T-helper 1 cell treated with Interleukin-12 subunit alpha and Interleukin-12 subunit beta and Interleukin-4 antibody, amounts not matched to agents 30 μg/mL and 1 μg/mL, for 36 hours (primary cell): ENCODE data around the gene MTHFD1L.

ENCODE experiments used
- H3K27ac Mint-ChIP-seq: one replicate; pipeline ENCODE4 v1.8.0; 2021; ENCODE audit warnings: mild to moderate bottlenecking, mixed read lengths
- H3K27me3 Mint-ChIP-seq: one replicate; pipeline ENCODE4 v1.8.0; 2021; ENCODE audit warnings: low read depth, mixed read lengths
- H3K36me3 Mint-ChIP-seq: one replicate; pipeline ENCODE4 v1.8.0; 2021; ENCODE audit warnings: low read depth, mixed read lengths
- H3K4me1 Mint-ChIP-seq: one replicate; pipeline ENCODE4 v1.8.0; 2021; ENCODE audit warnings: low read depth, mixed read lengths
- H3K4me3 Mint-ChIP-seq: one replicate; pipeline ENCODE4 v1.8.0; 2021; ENCODE audit warnings: mild to moderate bottlenecking, moderate library complexity, mixed read lengths
- H3K9me3 Mint-ChIP-seq: one replicate; pipeline ENCODE4 v1.8.0; 2021; ENCODE audit warnings: mixed read lengths

Gene MTHFD1L

DNA sequence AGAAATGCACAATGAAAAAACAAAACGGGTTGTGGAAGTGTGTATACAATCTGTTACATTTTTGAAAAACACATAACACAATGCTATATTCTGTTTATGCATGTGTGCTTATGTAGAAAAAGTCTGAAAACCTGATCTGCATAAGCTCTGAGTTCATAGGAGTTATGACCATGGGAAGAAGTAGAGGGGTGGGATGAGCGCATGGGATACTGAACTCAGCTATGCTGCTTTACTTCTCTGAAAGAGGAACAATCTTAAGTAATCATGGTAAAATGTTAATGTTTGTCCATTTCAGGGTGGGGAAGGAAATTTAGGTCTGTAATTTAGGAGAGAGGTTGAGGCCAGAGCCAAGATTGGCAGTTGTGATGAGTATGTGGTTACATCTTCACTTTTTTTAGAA, 126.8 kb downstream of the MTHFD1L start:
- H3K27me3 Mint-ChIP-seq = no peaks in the 10 kb centered on the region
- H3K4me1 Mint-ChIP-seq = peaks cover 18% of the 10 kb centered on the region
- H3K4me3 Mint-ChIP-seq = no peak overlapping the region
- H3K9me3 Mint-ChIP-seq = peaks cover 9% of the 10 kb centered on the region
- no peak overlapping the region for H3K27ac Mint-ChIP-seq
- peaks cover 26% of the 10 kb centered on the region for H3K36me3 Mint-ChIP-seq

DNA sequence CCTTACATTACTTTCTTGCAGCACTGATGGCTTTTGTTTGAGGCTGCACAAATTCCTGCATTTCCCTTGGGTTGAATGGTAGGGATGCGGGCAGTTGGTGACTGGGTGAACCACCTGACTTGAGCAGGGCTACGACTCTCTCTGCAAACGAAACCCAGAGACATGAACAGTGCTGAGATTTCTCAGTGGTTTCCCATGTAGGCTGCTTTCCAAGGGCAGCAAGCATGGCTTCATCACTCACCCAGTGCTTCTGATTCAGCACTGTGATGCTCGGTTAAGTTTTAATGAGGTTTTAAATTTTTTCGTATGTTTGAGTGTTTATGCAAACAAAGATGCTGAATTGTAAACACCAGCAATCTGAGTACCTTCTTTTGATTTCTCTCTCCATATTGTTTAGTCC, 127.2 kb downstream of the MTHFD1L start:
- no peak overlapping the region for H3K4me3 Mint-ChIP-seq
- peaks cover 13% of the 10 kb centered on the region for H3K4me1 Mint-ChIP-seq
- no peak overlapping the region for H3K27ac Mint-ChIP-seq
- H3K9me3 Mint-ChIP-seq = peaks cover 9% of the 10 kb centered on the region
- H3K36me3 Mint-ChIP-seq = peaks cover 26% of the 10 kb centered on the region
- H3K27me3 Mint-ChIP-seq = no peaks in the 10 kb centered on the region

DNA sequence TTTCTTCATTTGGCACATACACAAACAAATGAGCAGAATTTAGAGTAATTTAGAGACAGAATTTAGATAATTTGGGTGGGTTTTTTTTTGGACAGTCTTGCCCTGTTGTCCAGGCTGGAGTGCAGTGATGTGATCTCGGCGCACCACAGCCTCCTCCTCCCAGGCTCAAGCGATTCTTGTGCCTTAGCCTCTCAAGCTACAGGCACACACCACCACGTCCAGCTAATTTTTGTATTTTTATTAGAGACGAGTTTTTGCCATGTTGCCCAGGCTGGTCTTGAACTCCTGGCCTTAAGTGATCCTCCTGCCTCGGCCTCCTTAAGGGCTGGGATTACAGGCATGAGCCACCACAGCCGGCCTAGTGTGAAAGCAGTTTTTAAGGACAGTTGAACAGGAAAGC, 127.8 kb downstream of the MTHFD1L start:
- Mint-ChIP-seq H3K27ac (no peak overlapping the region), H3K4me1 (peaks cover 13% of the 10 kb centered on the region), H3K36me3 (peaks cover 28% of the 10 kb centered on the region), H3K9me3 (peaks cover 9% of the 10 kb centered on the region), H3K4me3 (no peak overlapping the region), H3K27me3 (no peaks in the 10 kb centered on the region)

DNA sequence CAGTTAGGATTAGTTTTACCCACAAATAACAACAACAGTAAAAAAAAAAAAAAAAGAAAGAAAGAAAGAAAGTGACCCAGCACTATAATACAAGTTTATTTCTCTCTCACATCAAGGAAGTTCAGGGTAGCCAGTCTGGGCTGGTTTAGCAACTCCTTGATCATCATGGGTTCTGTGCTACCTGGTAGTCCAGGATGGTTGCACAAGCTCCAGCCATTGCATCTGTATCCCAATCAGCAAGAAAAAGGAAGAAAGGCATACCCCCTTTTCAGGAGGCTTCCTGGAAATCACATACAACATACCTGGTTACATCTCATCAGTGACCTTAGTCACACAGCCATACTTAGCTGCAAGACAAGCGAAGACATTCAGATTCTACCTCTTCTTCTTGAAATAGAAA, 128.5 kb downstream of the MTHFD1L start:
- Mint-ChIP-seq H3K27ac (no peak overlapping the region), H3K4me3 (no peak overlapping the region), H3K36me3 (peaks cover 28% of the 10 kb centered on the region), H3K9me3 (peaks cover 9% of the 10 kb centered on the region), H3K4me1 (peaks cover 10% of the 10 kb centered on the region), H3K27me3 (no peaks in the 10 kb centered on the region)

- Mint-ChIP-seq H3K4me3 (no peak overlapping the region), H3K36me3 (peaks cover 28% of the 10 kb centered on the region), H3K4me1 (peaks cover 14% of the 10 kb centered on the region), H3K27me3 (no peaks in the 10 kb centered on the region), H3K9me3 (peaks cover 9% of the 10 kb centered on the region), H3K27ac (peak overlapping the region; percentile 31)
Observed at GRCh38 chr6:150996968-150997367, 131.5 kb downstream of the MTHFD1L start.

DNA sequence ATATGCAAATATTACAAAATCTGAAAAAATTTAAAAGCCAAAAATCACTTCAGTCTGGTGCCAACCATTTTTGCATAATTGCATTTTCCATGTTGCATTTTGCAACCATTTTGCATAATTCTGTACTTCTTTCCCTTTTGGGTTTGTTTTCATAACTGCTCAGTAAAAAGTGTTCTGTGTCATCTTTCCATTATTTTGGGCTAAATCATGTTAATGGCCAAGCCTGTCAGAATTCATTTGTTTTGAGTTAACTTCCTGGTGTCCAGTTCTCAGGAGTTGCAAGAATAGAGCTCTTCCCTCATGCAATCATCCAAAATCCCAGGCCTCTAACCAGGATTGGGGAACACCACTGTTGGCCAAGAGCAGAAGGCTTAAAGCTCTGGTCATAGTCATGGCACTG, 133.6 kb downstream of the MTHFD1L start:
- H3K36me3 Mint-ChIP-seq = peaks cover 14% of the 10 kb centered on the region
- no peak overlapping the region for H3K4me3 Mint-ChIP-seq
- H3K27me3 Mint-ChIP-seq = no peaks in the 10 kb centered on the region
- H3K9me3 Mint-ChIP-seq = peaks cover 4% of the 10 kb centered on the region
- no peak overlapping the region for H3K27ac Mint-ChIP-seq
- H3K4me1 Mint-ChIP-seq = peaks cover 15% of the 10 kb centered on the region

DNA sequence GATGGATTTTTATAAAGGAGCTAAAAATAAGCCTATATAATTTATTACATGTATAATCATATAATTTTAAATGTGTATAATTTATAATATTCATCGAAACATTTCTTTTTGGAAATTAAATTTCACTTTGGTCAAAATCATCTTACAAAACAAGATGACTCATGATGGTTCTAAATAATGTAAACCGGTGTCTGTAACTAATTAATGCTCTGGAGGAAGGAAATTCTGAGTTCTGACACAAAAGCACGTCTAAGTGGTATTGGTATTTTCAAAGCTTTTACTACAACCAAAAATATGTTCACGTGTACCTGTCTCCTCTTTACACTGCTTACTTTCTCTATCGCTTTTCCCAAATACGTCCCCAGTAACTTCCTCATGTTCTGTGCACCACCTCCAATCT, 134.1 kb downstream of the MTHFD1L start:
- Mint-ChIP-seq H3K4me1 (peaks cover 20% of the 10 kb centered on the region), H3K36me3 (peaks cover 11% of the 10 kb centered on the region), H3K9me3 (no peaks in the 10 kb centered on the region), H3K27me3 (no peaks in the 10 kb centered on the region), H3K4me3 (no peak overlapping the region), H3K27ac (no peak overlapping the region)

DNA sequence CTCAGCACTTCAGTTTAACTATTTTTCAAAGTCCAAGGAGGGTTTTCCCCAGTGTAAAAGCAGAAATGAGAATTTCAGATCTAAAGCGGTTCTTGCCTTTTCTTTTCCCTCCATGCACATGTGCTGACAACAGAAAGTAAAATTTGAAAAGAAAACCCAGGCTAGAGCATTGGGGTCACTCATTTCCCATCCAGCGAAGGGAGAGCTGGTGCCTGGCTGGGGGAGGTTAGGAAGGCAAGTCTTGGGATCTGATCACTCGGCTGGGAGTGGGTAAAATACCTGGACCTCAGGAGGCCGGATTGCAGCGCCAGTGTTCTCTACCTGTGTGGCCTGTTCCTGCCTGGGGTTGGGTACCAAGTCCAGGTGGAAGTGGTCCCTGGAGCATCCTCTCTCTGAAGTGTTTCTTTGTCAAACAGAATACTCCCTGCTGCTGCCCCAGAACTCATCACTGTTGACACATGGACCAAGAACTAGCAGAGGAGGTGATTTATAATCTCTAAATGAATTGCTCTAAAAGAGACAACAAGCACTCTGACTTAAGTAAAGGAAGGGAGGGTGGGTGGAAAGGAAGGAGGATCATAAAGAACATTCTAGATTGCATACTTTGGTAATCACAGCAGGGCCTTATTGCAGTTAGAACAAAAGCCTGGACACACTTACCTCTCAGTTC, 136.0 kb downstream of the MTHFD1L start:
- no peaks in the 10 kb centered on the region for H3K9me3 Mint-ChIP-seq
- no peaks in the 10 kb centered on the region for H3K27me3 Mint-ChIP-seq
- H3K36me3 Mint-ChIP-seq = peaks cover 9% of the 10 kb centered on the region
- H3K4me1 Mint-ChIP-seq = peaks cover 35% of the 10 kb centered on the region
- H3K27ac Mint-ChIP-seq = peak overlapping the region; percentile 22
- no peak overlapping the region for H3K4me3 Mint-ChIP-seq

DNA sequence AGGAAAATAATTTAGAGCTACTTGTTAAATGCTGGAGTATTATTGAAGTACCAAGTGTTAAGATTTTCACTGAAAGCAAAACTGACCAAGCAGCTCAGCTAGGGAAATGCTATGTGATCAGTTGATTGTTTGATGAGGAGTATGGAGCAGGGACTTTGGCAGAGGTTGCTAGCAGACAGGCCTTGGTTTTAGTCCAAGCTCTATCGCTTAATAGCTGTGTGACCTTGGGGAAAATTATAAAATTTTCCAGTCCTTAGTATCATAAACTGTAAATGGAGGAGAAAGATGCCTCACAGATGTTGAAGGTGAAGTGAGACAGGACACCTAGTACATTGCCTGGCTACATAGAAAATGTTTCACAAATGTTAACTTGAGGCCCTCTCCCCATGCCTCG, 136.6 kb downstream of the MTHFD1L start:
- peaks cover 5% of the 10 kb centered on the region for H3K36me3 Mint-ChIP-seq
- H3K27me3 Mint-ChIP-seq = no peaks in the 10 kb centered on the region
- no peak overlapping the region for H3K4me3 Mint-ChIP-seq
- H3K27ac Mint-ChIP-seq = no peak overlapping the region
- H3K9me3 Mint-ChIP-seq = no peaks in the 10 kb centered on the region
- peaks cover 38% of the 10 kb centered on the region for H3K4me1 Mint-ChIP-seq

DNA sequence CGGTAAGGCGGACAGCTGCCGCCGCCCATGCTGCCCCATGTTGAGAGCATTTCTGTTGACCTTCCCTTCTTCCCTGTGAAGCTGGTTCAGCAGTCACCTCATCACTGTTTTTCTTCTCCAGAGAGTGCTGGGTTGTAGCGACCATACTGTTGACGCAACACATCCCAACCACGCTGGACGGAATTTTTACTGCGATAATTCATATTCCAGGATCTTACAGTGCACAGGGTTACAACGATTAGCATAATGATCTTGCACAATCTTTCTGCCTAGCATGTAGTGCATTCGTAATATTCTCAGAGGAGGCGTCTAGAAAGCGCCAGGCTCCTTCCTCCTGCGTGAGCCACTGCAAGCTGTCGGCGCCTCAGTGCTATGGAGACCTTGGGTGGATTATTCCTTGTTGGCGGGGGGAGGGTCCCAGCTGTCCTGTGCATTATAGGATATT, 137.0 kb downstream of the MTHFD1L start:
- H3K27ac Mint-ChIP-seq = no peak overlapping the region
- no peaks in the 10 kb centered on the region for H3K9me3 Mint-ChIP-seq
- no peaks in the 10 kb centered on the region for H3K27me3 Mint-ChIP-seq
- peaks cover 2% of the 10 kb centered on the region for H3K36me3 Mint-ChIP-seq
- no peak overlapping the region for H3K4me3 Mint-ChIP-seq
- H3K4me1 Mint-ChIP-seq = peaks cover 40% of the 10 kb centered on the region

DNA sequence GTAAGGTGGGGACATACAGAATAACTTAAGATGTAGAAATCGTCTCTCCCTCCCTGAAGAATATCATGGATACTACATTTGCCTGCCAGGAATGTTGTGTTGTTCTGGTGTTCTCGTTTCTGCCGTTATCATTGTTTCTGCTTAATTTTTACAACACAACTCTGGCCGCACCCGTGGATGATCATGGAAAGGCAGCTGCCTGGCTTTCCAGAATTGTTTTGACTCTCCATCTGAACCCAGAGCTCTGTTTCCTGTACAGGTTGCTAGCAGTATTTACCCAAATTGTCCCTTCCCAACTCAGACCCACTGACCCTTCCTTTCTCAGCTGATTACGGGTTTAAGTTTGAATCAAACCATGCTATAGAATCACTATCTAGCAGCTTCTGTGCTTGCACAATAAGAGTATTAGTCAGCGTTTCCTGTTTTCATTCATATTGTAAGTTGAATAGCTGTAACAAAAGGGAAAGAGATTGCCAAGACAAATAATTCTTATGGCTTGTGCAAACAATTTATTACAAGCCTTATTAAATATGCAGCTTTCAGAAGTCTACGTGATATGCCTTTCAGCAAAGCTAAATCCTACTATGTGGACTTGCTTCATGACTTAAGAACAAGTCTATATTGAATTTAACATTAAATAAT, 139.0 kb downstream of the MTHFD1L start:
- Mint-ChIP-seq H3K36me3 (no peaks in the 10 kb centered on the region), H3K4me3 (no peak overlapping the region), H3K27me3 (no peaks in the 10 kb centered on the region), H3K9me3 (no peaks in the 10 kb centered on the region), H3K27ac (peak overlapping the region; percentile 67), H3K4me1 (peaks cover 38% of the 10 kb centered on the region)

- H3K27me3 Mint-ChIP-seq = no peaks in the 10 kb centered on the region
- H3K4me1 Mint-ChIP-seq = peaks cover 38% of the 10 kb centered on the region
- H3K4me3 Mint-ChIP-seq = no peak overlapping the region
- peaks cover 1% of the 10 kb centered on the region for H3K36me3 Mint-ChIP-seq
- no peaks in the 10 kb centered on the region for H3K9me3 Mint-ChIP-seq
- H3K27ac Mint-ChIP-seq = peak overlapping the region; percentile 3
Observed at GRCh38 chr6:151005164-151005563, 139.7 kb downstream of the MTHFD1L start.

DNA sequence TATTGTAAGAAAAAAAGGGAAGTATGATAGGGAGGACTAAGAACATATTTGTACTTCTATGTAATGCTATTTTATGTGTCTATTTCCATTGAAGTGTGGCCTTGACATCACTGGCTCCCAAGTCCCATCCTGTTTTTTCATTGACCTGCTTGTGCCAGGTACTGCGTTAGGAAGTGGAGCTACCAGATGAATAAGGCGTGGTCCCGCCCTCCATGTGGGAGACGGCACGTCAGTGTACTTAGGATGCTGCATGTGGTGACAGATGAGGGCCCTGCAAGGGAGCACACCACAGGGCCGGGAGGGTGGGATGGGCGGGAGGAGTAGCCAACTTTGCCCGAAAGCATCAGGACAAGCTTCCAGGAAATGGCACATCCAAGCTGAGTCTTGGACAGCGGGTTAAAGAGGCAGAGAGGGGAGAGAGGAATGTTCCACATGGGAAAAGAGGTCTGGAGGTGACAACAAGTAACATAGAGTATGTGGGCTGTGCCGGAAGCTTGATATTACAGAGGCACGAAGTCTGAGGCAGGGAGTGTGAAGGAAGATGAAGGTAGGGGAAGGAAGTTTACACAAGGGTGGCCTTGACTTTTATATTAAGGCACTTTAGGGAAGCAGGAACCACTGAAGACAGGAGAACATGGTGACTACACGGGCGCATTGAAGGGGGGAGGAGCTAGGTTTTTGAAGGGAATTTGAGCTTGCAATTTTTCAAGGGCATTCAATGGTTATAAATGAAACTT, 140.6 kb downstream of the MTHFD1L start:
- Mint-ChIP-seq H3K9me3 (no peaks in the 10 kb centered on the region), H3K36me3 (peaks cover 1% of the 10 kb centered on the region), H3K4me1 (peaks cover 38% of the 10 kb centered on the region), H3K4me3 (no peak overlapping the region), H3K27me3 (no peaks in the 10 kb centered on the region), H3K27ac (peak overlapping the region; percentile 65)

DNA sequence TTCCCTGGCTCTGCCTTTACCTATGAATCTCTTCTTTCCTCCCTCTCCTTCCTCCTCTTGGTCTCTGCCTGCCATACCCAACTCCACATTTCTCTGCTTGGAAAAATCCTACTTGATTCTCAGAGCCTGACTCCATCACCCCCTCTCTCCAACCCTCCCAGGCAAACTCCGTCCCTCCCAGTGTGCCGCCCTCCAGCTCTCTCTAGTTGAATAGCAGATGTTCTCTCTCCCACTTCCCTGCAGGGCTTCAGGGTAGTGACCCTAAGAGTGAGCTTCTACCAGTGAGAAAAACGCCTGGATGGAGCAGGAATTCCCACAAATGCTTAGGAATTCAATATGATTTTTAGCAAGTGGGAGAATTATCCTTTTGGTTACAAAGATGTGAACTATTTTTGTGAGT, 141.6 kb downstream of the MTHFD1L start:
- no peak overlapping the region for H3K4me3 Mint-ChIP-seq
- no peak overlapping the region for H3K27ac Mint-ChIP-seq
- peaks cover 3% of the 10 kb centered on the region for H3K36me3 Mint-ChIP-seq
- H3K9me3 Mint-ChIP-seq = no peaks in the 10 kb centered on the region
- no peaks in the 10 kb centered on the region for H3K27me3 Mint-ChIP-seq
- H3K4me1 Mint-ChIP-seq = peaks cover 29% of the 10 kb centered on the region

- Mint-ChIP-seq H3K27me3 (no peaks in the 10 kb centered on the region), H3K27ac (no peak overlapping the region), H3K36me3 (peaks cover 7% of the 10 kb centered on the region), H3K9me3 (no peaks in the 10 kb centered on the region), H3K4me1 (peaks cover 29% of the 10 kb centered on the region), H3K4me3 (no peak overlapping the region)
Observed at GRCh38 chr6:151007922-151008321, 142.4 kb downstream of the MTHFD1L start.
